Measurements from ENCODE around the gene CHST3.
A peak's percentile ranks its signal among the peaks of the same experiment; 100 is the strongest.

The CHST3 gene

DNA sequence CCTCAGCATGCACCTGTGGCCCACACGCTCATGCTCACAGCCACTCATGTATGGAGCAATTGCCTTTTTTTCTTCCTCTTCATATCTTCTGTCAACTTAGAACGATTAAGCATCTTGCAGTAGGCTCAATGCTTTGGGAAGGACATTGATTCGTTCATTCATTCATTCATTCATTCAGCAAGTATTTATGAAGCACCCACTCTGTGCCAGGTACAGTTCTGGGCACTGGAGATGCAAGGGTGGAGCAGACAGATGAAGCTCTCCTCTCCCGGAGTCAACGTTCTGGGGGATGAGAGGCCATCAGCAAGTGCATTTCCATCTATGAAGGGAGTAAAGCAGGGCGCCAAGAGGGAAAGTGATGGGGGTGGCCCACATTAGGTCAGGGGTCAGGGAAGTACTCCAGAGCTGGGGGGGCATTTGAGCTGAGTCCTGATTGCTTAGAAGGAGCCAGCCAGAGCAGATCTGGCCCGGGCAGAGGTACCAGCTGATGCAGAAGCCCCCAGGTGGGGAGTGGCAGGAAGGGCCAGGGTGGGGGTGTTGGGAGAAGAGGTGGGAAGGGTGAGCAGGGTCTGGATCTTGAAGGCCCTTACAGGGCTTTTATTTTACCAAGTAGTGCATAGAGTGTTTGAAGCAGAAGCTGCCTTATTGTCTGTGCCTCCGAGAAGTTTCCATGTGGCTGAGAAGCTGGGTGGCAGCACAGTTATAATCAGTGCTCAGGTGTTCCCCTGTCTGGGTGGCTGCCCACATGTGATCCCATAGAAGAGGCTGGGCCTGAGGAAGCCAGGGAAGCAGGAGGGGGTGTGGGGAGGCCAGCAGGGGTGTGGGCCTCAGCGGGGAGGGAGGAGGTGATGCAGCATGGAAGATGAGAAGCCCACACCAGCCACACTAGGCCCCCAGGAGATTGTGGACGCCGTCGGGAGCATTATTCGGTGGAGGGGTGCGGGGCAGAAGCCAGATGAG, 36.2 kb downstream of the CHST3 start:
- Histone ChIP-seq H3K9ac (ENCODE audit: low read depth in 1 of 2, low read length in 2 of 2) (no peak overlapping the region), H3K9me3 (ENCODE audit: control insufficient read depth in 1 of 2, low read length in 2 of 2) (no peaks in the 10 kb centered on the region), H3K36me3 (ENCODE audit: control insufficient read depth in 1 of 2, insufficient read depth in 2 of 2, low read length in 2 of 2) (no peaks in the 10 kb centered on the region), H3K4me3 (ENCODE audit: low read depth in 1 of 2, low read length in 2 of 2) (no peak overlapping the region), H3K27me3 (ENCODE audit: control insufficient read depth in 1 of 2, insufficient read depth in 2 of 2, low read length in 2 of 2) (no peaks in the 10 kb centered on the region), H3K4me1 (ENCODE audit: control insufficient read depth in 1 of 2, insufficient read depth in 2 of 2, low read length in 2 of 2) (peaks cover 7 to 12% of the 10 kb centered on the region in 2 donors), H3K27ac (ENCODE audit: low read depth, low read length) (peak overlapping the region; percentile 43)

DNA sequence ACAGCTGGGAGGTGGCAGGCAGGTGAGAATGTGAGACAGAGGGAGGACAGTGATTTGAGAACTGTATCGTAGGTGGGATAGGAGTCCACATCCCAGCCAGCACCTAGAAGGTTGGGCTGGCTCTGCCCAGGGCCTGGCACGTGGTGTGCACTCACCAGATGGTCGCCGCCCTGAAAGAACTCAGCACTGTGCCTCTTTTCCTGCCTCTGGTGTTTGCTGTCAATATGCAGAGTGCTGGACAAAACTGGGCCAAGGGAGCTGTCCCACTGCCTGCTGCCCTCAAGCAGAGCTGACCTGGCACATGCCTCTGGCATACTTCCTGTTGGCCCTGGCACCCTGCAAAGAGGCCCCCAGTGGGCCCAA, 36.8 kb downstream of the CHST3 start:
- no peak overlapping the region for H3K27ac ChIP-seq (ENCODE audit: low read depth, low read length)
- no peak overlapping the region for H3K4me3 ChIP-seq (ENCODE audit: low read depth in 1 of 2, low read length in 2 of 2)
- no peaks in the 10 kb centered on the region for H3K36me3 ChIP-seq (ENCODE audit: control insufficient read depth in 1 of 2, insufficient read depth in 2 of 2, low read length in 2 of 2)
- H3K9me3 ChIP-seq (ENCODE audit: control insufficient read depth in 1 of 2, low read length in 2 of 2), result no peaks in the 10 kb centered on the region
- no peaks in the 10 kb centered on the region for H3K27me3 ChIP-seq (ENCODE audit: control insufficient read depth in 1 of 2, insufficient read depth in 2 of 2, low read length in 2 of 2)
- peaks cover 7 to 12% of the 10 kb centered on the region in 2 donors for H3K4me1 ChIP-seq (ENCODE audit: control insufficient read depth in 1 of 2, insufficient read depth in 2 of 2, low read length in 2 of 2)
- no peak overlapping the region for H3K9ac ChIP-seq (ENCODE audit: low read depth in 1 of 2, low read length in 2 of 2)

DNA sequence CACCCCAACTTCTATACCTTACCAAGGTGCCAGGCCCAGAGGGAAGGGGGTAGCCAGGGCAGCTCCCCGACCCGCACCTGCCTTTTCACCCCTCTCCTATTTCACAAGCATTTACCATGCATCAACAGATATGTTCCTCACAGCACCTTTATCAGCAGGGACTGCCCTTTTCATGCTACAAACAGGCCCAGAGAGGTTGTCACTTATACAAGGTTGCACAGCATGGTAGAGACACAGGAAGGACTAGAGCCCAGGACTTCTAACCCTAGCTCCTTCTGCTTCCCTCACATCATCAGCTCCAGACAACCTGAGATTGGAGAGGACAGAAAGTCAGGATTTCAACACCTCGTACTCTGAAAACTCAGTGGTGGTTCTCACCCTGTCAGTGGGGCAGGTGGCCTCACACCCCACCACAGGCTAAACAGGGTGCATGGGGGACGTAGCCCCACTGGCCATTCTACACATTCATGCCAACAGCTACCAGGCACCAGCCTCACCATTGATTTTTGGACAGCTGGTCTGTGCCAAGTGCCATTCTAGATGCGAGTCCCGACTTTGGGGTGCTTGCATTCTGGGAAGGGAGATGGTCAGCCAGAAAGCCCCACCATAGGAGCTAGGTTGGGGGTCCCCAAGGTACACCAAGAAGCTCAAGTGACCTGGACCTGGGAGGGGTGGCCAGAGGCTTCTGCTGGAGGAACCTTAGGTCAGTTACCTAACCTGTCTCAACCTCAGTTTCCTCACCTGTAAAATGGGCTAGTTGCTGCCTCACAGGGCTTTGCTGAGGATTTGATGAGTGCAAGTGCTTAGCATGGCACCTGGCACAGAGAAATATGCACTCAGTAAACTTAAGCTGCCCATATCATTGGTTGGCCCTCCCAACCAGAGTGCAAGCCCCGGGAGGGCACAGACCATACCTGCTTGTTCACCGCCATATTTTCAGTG, 38.4 kb downstream of the CHST3 start:
- Histone ChIP-seq H3K9me3 (ENCODE audit: control insufficient read depth in 1 of 2, low read length in 2 of 2) (no peaks in the 10 kb centered on the region), H3K4me3 (ENCODE audit: low read depth in 1 of 2, low read length in 2 of 2) (no peak overlapping the region), H3K27ac (ENCODE audit: low read depth, low read length) (no peak overlapping the region), H3K27me3 (ENCODE audit: control insufficient read depth in 1 of 2, insufficient read depth in 2 of 2, low read length in 2 of 2) (no peaks in the 10 kb centered on the region), H3K9ac (ENCODE audit: low read depth in 1 of 2, low read length in 2 of 2) (no peak overlapping the region), H3K4me1 (ENCODE audit: control insufficient read depth in 1 of 2, insufficient read depth in 2 of 2, low read length in 2 of 2) (peaks cover 7 to 12% of the 10 kb centered on the region in 2 donors), H3K36me3 (ENCODE audit: control insufficient read depth in 1 of 2, insufficient read depth in 2 of 2, low read length in 2 of 2) (no peaks in the 10 kb centered on the region)

DNA sequence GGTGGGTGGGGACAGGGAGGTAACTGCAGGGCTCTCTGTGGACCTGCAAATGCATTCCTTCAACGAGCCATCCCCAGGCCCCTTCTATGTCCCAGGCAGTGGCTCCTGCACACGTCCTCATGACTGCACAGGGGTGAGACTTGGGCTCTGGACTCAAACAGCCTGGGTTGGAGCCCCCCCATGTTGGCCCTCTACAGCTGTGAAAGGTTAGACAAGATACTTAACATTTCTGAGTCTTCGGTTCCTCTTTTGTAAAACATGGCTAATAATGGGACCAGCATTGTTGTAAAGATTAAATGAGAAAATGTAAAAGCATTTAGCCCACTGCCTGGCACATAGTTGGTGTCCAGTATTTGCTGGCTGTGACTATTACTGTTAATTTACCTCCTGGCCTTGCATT, 41.8 kb downstream of the CHST3 start:
- Histone ChIP-seq H3K4me3 (ENCODE audit: low read depth in 1 of 2, low read length in 2 of 2) (no peak overlapping the region), H3K27me3 (ENCODE audit: control insufficient read depth in 1 of 2, insufficient read depth in 2 of 2, low read length in 2 of 2) (no peaks in the 10 kb centered on the region), H3K4me1 (ENCODE audit: control insufficient read depth in 1 of 2, insufficient read depth in 2 of 2, low read length in 2 of 2) (peaks cover 0 to 11% of the 10 kb centered on the region in 2 donors), H3K36me3 (ENCODE audit: control insufficient read depth in 1 of 2, insufficient read depth in 2 of 2, low read length in 2 of 2) (no peaks in the 10 kb centered on the region), H3K9ac (ENCODE audit: low read depth in 1 of 2, low read length in 2 of 2) (no peak overlapping the region), H3K27ac (ENCODE audit: low read depth, low read length) (no peak overlapping the region), H3K9me3 (ENCODE audit: control insufficient read depth in 1 of 2, low read length in 2 of 2) (no peaks in the 10 kb centered on the region)

DNA sequence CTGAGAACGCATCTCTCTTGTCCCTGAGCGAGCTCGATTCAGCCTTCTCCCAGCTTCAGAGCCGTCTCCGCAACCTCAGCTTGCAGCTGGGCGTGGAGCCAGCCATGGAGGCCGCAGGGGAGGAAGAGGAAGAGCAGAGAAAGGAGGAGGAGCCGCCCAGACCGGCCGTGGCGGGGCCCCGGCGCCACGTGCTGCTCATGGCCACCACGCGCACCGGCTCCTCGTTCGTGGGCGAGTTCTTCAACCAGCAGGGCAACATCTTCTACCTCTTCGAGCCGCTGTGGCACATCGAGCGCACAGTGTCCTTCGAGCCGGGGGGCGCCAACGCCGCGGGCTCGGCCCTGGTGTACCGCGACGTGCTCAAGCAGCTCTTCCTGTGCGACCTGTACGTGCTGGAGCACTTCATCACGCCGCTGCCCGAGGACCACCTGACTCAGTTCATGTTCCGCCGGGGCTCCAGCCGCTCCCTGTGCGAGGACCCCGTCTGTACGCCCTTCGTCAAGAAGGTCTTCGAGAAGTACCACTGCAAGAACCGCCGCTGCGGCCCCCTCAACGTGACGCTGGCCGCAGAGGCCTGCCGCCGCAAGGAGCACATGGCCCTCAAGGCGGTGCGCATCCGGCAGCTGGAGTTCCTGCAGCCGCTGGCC, 43.2 kb downstream of the CHST3 start:
- H3K9ac ChIP-seq (ENCODE audit: low read depth in 1 of 2, low read length in 2 of 2), result no peak overlapping the region
- H3K4me1 ChIP-seq (ENCODE audit: control insufficient read depth in 1 of 2, insufficient read depth in 2 of 2, low read length in 2 of 2), result peaks cover 0 to 11% of the 10 kb centered on the region in 2 donors
- H3K4me3 ChIP-seq (ENCODE audit: low read depth in 1 of 2, low read length in 2 of 2), result no peak overlapping the region
- no peaks in the 10 kb centered on the region for H3K9me3 ChIP-seq (ENCODE audit: control insufficient read depth in 1 of 2, low read length in 2 of 2)
- H3K27ac ChIP-seq (ENCODE audit: low read depth, low read length), result no peak overlapping the region
- no peaks in the 10 kb centered on the region for H3K36me3 ChIP-seq (ENCODE audit: control insufficient read depth in 1 of 2, insufficient read depth in 2 of 2, low read length in 2 of 2)
- no peaks in the 10 kb centered on the region for H3K27me3 ChIP-seq (ENCODE audit: control insufficient read depth in 1 of 2, insufficient read depth in 2 of 2, low read length in 2 of 2)

DNA sequence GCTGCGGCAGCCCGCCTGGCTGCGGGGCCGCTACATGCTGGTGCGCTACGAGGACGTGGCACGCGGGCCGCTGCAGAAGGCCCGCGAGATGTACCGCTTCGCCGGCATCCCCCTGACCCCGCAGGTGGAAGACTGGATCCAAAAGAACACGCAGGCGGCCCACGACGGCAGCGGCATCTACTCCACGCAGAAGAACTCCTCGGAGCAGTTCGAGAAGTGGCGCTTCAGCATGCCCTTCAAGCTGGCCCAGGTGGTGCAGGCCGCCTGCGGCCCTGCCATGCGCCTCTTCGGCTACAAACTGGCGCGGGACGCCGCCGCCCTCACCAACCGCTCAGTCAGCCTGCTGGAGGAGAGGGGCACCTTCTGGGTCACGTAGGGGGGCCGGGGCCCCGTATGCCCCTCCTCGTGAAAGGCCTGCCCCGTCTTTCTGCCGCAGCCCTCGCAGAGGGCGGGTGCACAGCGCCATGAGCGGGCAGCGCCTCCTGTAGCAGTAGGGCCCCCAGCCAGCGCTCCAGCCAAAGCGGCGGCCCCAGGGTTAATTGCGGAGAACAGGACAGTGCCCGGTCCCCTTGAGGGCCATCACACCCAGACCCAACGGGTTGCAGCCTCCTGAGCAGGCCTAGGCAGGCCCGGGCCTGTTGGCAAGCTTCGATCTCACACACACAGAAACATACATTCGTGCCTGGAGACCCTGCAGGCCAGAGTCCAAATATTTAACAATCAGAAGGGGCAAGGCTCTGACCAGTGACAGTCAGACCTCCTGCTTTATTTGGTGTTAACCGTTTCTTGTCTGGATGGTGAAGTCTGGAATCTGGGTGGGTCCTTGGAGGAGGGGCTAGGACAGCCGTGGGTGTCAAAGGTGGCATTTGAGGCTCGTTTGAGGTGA, 44.1 kb downstream of the CHST3 start:
- Histone ChIP-seq H3K36me3 (ENCODE audit: control insufficient read depth in 1 of 2, insufficient read depth in 2 of 2, low read length in 2 of 2) (no peaks in the 10 kb centered on the region), H3K4me1 (ENCODE audit: control insufficient read depth in 1 of 2, insufficient read depth in 2 of 2, low read length in 2 of 2) (peaks cover 0 to 11% of the 10 kb centered on the region in 2 donors), H3K9ac (ENCODE audit: low read depth in 1 of 2, low read length in 2 of 2) (no peak overlapping the region), H3K27me3 (ENCODE audit: control insufficient read depth in 1 of 2, insufficient read depth in 2 of 2, low read length in 2 of 2) (no peaks in the 10 kb centered on the region), H3K4me3 (ENCODE audit: low read depth in 1 of 2, low read length in 2 of 2) (no peak overlapping the region), H3K27ac (ENCODE audit: low read depth, low read length) (no peak overlapping the region), H3K9me3 (ENCODE audit: control insufficient read depth in 1 of 2, low read length in 2 of 2) (no peaks in the 10 kb centered on the region)

DNA sequence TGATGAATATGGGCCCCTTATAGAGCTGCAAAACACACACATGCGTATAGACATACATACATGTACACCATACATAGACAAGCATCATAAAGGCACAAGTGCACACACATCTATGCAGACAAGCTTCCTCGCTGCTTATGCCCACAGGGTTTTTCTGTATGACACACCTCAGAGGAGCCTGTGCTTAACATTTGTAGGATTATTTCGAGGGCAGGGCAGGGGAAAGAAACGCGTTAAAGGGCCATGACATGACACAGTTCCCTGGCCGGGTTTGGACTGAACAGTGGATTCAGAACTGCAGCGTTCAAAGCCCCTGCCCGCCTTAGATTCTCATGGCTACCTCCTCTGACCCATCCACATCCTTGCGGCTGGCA, 44.8 kb downstream of the CHST3 start:
- Histone ChIP-seq H3K4me3 (ENCODE audit: low read depth in 1 of 2, low read length in 2 of 2) (no peak overlapping the region), H3K4me1 (ENCODE audit: control insufficient read depth in 1 of 2, insufficient read depth in 2 of 2, low read length in 2 of 2) (peaks cover 0 to 11% of the 10 kb centered on the region in 2 donors), H3K36me3 (ENCODE audit: control insufficient read depth in 1 of 2, insufficient read depth in 2 of 2, low read length in 2 of 2) (no peaks in the 10 kb centered on the region), H3K27me3 (ENCODE audit: control insufficient read depth in 1 of 2, insufficient read depth in 2 of 2, low read length in 2 of 2) (no peaks in the 10 kb centered on the region), H3K9ac (ENCODE audit: low read depth in 1 of 2, low read length in 2 of 2) (no peak overlapping the region), H3K27ac (ENCODE audit: low read depth, low read length) (peak overlapping the region; percentile 85), H3K9me3 (ENCODE audit: control insufficient read depth in 1 of 2, low read length in 2 of 2) (no peaks in the 10 kb centered on the region)

DNA sequence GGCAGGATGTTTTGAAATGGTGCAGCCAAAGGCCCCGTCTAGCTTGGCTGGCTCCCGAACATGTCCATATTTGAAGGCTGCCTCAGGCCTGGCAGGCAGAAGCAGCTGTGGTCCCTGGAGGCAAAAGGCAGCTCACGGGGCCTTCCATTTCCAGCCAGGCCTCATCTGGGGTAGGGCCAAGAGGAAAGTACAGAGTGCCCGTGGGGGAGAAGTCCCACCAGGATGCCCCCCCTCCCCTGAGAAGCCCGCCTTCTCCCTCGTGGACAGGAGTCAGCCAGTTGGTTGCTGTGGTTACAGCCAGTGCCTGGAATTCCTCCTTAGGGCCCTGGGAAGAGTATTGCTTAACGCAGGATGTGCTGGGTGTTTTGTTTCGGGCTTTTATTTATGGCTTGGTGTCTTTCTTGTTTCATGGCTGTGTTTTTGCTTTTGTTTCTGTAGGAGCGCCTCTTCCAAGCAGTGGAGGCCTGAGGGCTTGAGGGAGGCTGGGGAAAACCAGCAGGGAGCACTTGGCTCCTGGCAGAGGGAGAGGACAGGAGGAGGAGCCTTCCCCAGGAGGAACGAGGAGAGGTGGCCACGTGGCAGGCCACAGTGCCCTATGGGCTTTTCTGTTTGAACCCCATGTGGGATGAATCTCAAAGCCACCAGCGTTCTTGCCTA, 45.4 kb downstream of the CHST3 start:
- Histone ChIP-seq H3K9me3 (ENCODE audit: control insufficient read depth in 1 of 2, low read length in 2 of 2) (no peaks in the 10 kb centered on the region), H3K36me3 (ENCODE audit: control insufficient read depth in 1 of 2, insufficient read depth in 2 of 2, low read length in 2 of 2) (no peaks in the 10 kb centered on the region), H3K27me3 (ENCODE audit: control insufficient read depth in 1 of 2, insufficient read depth in 2 of 2, low read length in 2 of 2) (no peaks in the 10 kb centered on the region), H3K27ac (ENCODE audit: low read depth, low read length) (peak overlapping the region; percentile 85), H3K9ac (ENCODE audit: low read depth in 1 of 2, low read length in 2 of 2) (peak overlapping the region in 1 of 2 donors; percentile 23), H3K4me3 (ENCODE audit: low read depth in 1 of 2, low read length in 2 of 2) (no peak overlapping the region), H3K4me1 (ENCODE audit: control insufficient read depth in 1 of 2, insufficient read depth in 2 of 2, low read length in 2 of 2) (peaks cover 0 to 11% of the 10 kb centered on the region in 2 donors)
